A549 treated with AZD9567 at 1 μM for 4 hours (cell line): ENCODE measurements around the gene TRAFD1. TPM values are rescaled to one million over a fixed set of nuclear protein-coding genes. Genes with fewer than 3 reads are reported as not detected.

Source experiments
- total RNA-seq: library from RNA; stranded (reverse); fragments of 200-300 nt; extraction: Qiagen RNA extraction; gene quantifications from 5 replicates; pipeline ENCODE4 v1.2.3, GENCODE V29; 2022; ENCODE audit not compliant: insufficient read depth

Gene TRAFD1, protein sequence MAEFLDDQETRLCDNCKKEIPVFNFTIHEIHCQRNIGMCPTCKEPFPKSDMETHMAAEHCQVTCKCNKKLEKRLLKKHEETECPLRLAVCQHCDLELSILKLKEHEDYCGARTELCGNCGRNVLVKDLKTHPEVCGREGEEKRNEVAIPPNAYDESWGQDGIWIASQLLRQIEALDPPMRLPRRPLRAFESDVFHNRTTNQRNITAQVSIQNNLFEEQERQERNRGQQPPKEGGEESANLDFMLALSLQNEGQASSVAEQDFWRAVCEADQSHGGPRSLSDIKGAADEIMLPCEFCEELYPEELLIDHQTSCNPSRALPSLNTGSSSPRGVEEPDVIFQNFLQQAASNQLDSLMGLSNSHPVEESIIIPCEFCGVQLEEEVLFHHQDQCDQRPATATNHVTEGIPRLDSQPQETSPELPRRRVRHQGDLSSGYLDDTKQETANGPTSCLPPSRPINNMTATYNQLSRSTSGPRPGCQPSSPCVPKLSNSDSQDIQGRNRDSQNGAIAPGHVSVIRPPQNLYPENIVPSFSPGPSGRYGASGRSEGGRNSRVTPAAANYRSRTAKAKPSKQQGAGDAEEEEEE
- total RNA-seq: 16.3 to 20.3 TPM (median 18.1 TPM) in 5 replicates

DNA sequence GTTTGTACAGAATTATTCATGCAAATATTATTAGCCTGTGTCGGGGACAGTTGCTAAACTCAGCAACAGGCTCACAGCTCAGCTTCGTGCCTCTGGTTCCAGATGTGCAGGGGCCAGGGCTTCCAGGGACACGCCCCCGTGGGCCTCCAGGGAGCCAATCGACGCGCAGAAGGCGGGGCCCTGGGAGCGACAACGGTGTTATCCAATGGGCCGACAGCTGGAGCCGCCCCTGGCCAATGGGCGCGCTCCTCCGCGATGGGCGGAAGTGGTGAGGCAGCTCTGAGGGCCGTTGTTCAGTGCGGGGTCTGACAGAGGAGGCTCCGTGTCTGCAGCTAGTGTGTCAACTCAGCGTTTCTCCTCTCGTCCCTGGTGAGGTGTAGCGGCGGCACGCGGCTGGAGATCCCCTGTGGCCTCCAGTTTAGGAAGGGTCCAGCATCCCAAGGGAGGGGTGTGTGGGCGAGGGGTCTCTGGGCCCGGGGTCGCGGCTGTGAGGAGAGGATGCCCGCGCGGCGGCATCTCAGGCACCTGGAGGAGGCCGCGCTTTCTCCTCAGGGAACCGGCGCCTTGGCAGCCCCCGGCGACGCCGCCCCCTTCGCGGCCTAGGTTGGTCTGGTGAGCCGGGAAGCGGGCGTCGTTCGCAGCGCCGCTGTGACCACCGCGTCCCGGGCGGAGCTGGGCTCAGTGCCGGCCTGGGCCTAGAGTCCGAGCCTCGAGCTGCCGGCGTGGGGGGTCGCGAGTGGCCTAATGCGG lies at the start of gene TRAFD1:
TSS of gene TRAFD1 (plus strand) at position 311 of the 750 bp plus-strand sequence. CDS start 4,963 bp downstream, outside the sequence.

DNA sequence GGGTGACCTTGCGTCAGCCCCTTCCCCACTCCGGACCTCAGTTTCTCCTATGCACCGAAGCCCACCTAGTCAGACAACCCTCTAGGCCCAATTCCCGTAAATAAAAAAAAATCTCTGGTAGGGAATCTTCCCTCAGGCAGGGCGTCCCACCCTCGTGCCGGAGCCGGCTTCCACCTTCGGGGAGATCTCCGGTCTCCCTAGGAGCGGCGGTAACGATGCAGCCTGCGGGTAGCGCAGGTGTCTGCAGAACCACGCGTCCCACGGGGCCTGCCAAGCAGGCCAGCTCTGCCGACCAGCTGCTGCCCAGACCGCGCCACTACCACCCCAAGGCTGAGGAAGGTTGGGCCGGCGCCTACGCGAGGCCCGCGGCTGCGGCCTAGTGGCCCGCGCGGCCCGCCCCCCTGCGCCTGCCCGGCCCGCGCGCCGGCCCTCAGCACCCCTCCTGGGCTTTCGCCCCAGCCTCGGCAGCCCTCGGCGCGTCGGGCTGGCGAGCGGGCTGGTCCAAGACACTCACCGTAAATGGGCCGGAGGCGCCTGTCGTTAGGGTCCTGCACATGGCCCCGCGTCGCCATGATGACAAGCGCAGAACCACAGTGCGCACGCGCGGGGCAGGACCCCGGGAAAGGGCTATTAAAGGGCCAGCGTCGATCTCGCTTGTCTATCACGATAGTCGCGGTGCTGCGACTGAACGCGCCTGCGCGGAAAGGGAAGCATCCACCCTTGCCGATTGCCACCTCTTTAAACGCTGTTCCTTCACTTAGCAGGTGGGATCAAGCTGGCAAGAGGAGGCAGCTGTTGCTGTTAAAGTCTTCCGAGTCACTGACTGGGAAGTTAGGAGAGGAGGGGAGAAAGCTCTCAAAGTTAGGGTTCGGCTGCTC lies 16.9 kb upstream of the TRAFD1 start, which contains the start of gene NAA25:
TSS of gene NAA25 (minus strand) at position 582 of the 878 bp plus-strand sequence. CDS start at position 572, 10 bp downstream.

Other genes with a start within 250 kb of the TRAFD1 start
- 4.8 to 11.9 TPM (median 6.1 TPM) in 5 replicates for gene TMEM116, start 112.4 kb upstream of the TRAFD1 start, total RNA-seq
- 116 to 134 TPM (median 129 TPM) in 5 replicates for gene ERP29, start 112.1 kb upstream of the TRAFD1 start, total RNA-seq
- gene NAA25, start 16.8 kb upstream of the TRAFD1 start, total RNA-seq: 14.5 to 22.2 TPM (median 20.2 TPM) in 5 replicates